Progenitor cell of endocrine pancreas (in vitro differentiated cells): Measurements from ENCODE around the gene NBAS. TPM values are rescaled to one million over a fixed set of nuclear protein-coding genes. Genes with fewer than 3 reads are reported as not detected.

Source experiments
- DNase-seq: peaks from one replicate; pipeline ENCODE4 v3.0.0; 2021; ENCODE audit warnings: low spot score; ENCODE audit not compliant: unreplicated experiment
- H3K27ac Mint-ChIP-seq: 2 replicates; pipeline ENCODE4 v1.8.0; 2021; ENCODE audit warnings: mild to moderate bottlenecking, moderate library complexity, mixed read lengths
- H3K27me3 Mint-ChIP-seq: 2 replicates; pipeline ENCODE4 v1.8.0; 2021; ENCODE audit warnings: mixed read lengths
- H3K36me3 Mint-ChIP-seq: 2 replicates; pipeline ENCODE4 v1.8.0; 2022; ENCODE audit warnings: mixed read lengths; ENCODE audit not compliant: insufficient read depth
- H3K4me1 Mint-ChIP-seq: 2 replicates; pipeline ENCODE4 v1.8.0; 2021; ENCODE audit warnings: low read depth, mixed read lengths
- H3K4me3 Mint-ChIP-seq: 2 replicates; pipeline ENCODE4 v1.8.0; 2021; ENCODE audit warnings: low read depth, mild to moderate bottlenecking, moderate library complexity, mixed read lengths
- H3K9me3 Mint-ChIP-seq: 2 replicates; pipeline ENCODE4 v1.8.0; 2021; ENCODE audit warnings: low read depth, mixed read lengths
- CTCF ChIP-seq: fragments of 200-600 bp; sonication (generic); IDR thresholded peaks from one replicate; pipeline ENCODE4 v1.5.0; 2021; ENCODE audit warnings: antibody characterized with exemption, mild to moderate bottlenecking; ENCODE audit not compliant: unreplicated experiment
- total RNA-seq: library from RNA; stranded (reverse); gene quantifications from 2 replicates; pipeline ENCODE4 v1.2.1, GENCODE V29; 2021

The NBAS gene
- total RNA-seq, 1 donor from 2014 or later = 63.0 TPM

GRCh38 chr2:15299904-15300520, 261.1 kb downstream of the NBAS start:
- no peaks in the 10 kb centered on the region for H3K9me3 Mint-ChIP-seq
- H3K27ac Mint-ChIP-seq = no peak overlapping the region
- no peak for TF ChIP-seq CTCF
- H3K27me3 Mint-ChIP-seq = no peaks in the 10 kb centered on the region
- H3K36me3 Mint-ChIP-seq = peaks cover 32% of the 10 kb centered on the region
- H3K4me1 Mint-ChIP-seq = no peaks in the 10 kb centered on the region
- no peak for DNase-seq
- no peak overlapping the region for H3K4me3 Mint-ChIP-seq

- Mint-ChIP-seq H3K27ac (no peak overlapping the region), H3K4me1 (peaks cover 3% of the 10 kb centered on the region), H3K36me3 (peaks cover 23% of the 10 kb centered on the region), H3K4me3 (no peak overlapping the region), H3K9me3 (no peaks in the 10 kb centered on the region), H3K27me3 (no peaks in the 10 kb centered on the region)
- no peak for TF ChIP-seq CTCF
- no peak for DNase-seq
Observed at GRCh38 chr2:15298770-15299169, 262.4 kb downstream of the NBAS start.

DNA sequence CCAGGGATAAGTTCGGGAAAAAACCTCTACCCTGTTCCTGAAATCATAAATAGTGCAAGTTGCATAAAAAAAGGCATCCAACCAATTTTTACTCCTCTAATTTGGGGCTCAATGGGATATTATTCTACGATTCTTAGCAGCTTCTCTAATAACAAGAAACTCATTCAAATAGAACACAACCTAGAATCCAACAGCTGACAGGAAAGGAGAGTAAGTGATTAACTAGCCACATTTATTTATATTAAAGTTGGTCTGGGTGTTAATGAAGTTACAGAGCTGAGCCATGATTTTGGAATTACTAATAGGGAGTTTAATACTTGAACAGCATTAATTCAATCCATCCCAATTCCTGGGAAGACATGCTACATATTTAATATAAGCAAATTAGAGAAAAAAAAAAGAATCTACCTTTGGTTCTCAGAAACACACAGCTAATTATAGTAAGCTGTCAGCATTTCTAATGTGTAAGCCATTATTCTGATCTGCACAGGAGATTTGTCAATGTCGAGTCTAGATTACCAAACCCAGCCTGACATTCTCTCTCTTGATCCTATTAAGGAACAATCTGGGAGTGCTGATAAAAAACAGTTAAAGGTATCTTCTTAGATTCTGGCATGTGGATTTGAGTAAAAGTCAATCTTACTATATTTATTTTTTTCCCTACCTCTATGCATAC, 267.7 kb downstream of the NBAS start:
- TF ChIP-seq CTCF = no peak
- Mint-ChIP-seq H3K4me1 (peaks cover 7% of the 10 kb centered on the region), H3K27me3 (no peaks in the 10 kb centered on the region), H3K4me3 (no peak overlapping the region), H3K27ac (no peak overlapping the region), H3K9me3 (no peaks in the 10 kb centered on the region), H3K36me3 (peaks cover 13% of the 10 kb centered on the region)
- no peak for DNase-seq

DNA sequence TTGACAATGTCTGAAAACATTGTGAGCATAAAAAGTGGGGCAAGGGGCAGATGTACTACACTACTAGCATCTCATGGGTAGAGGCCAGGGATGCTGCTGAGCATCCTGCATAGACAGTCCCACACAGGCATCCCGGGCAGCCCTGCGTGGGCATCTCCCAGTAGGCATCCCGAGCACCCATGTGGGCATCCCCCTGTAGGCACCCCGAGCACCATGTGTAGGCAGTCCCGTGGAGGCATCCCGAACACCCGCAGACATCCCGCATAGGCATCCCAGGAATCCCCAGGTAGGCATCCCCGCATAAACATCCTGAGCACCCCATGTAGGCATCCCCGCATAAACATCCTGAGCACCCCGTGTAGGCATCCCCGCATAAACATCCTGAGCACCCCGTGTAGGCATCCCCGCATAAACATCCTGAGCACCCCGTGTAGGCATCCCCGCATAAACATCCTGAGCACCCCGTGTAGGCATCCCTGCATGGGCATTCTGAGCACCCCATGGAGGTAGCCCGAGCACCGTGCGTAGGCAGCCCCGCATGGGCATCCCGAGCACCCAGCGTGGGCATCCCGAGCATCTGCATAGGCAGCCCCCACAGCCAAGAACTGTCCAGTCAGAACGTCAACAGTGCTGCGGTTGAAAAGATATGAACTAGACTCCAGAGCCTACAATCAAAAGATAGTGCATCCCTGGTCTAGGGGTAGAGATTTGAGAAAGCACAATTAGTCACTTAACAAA, 273.5 kb downstream of the NBAS start:
- Mint-ChIP-seq H3K36me3 (peaks cover 23% of the 10 kb centered on the region), H3K9me3 (no peaks in the 10 kb centered on the region), H3K27ac (no peak overlapping the region), H3K4me3 (no peak overlapping the region), H3K27me3 (no peaks in the 10 kb centered on the region), H3K4me1 (peaks cover 1% of the 10 kb centered on the region)
- no peak for TF ChIP-seq CTCF
- DNase-seq = no peak

DNA sequence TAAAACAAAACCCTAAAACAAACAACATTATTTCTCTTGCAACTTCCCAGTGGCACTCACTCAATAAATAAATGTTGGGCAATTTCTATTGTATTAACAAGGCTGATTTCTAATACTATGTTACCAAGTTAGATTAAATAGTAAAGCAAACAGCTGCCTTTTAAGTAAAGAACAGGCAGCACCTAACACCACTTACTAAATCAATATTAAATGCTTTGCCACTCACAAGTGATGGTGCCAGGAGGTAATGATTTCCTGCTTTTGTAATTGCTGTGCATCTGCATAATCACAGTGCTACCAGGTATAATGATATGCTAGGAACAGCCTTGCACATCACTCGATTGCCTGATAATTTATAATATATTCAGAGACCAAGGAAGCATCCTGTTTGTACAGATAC, 276.5 kb downstream of the NBAS start:
- DNase-seq = no peak
- peaks cover 8% of the 10 kb centered on the region for H3K4me1 Mint-ChIP-seq
- H3K9me3 Mint-ChIP-seq = no peaks in the 10 kb centered on the region
- H3K36me3 Mint-ChIP-seq = peaks cover 17% of the 10 kb centered on the region
- no peak overlapping the region for H3K27ac Mint-ChIP-seq
- H3K27me3 Mint-ChIP-seq = no peaks in the 10 kb centered on the region
- no peak for TF ChIP-seq CTCF
- H3K4me3 Mint-ChIP-seq = no peak overlapping the region
